Suppressor macrophage (primary cell): ENCODE results near the gene RIMS4.

Experiments used
- DNase-seq, 4 experiments: peaks; one replicate each; pipeline ENCODE4 v3.0.0-alpha.2; 2020 to 2022
- total RNA-seq, 17 experiments: gene quantifications; one replicate each; lab custom pipeline; 2026; ENCODE audit warnings: mixed read lengths in 6 of 17, inconsistent platforms in 3 of 17; lab: John Stamatoyannopoulos, UW

RIMS4 gene
- 0 to 2.2 (median 0) reads per million in 17 experiments for total RNA-seq

GRCh38 chr20:44810391-44811149 lies at the start of gene RIMS4:
TSS of gene RIMS4 (minus strand) at chr20:44810546. CDS start at chr20:44810271, 275 bp downstream.
- peak in 2 of 4 experiments; percentile 12 to 38 for DNase-seq

- no peak for DNase-seq
Observed at GRCh38 chr20:44858606-44859360, 48.4 kb upstream of the RIMS4 start.

- peak in 3 of 4 experiments; percentile 10 to 30 (median 22) for DNase-seq
Observed at GRCh38 chr20:44856856-44857448, 46.6 kb upstream of the RIMS4 start.

GRCh38 chr20:44856442-44856841 lies 46.1 kb upstream of the RIMS4 start:
- DNase-seq, result no peak

- no peak for DNase-seq
Observed at GRCh38 chr20:44851545-44851944, 41.2 kb upstream of the RIMS4 start.

- no peak for DNase-seq
Observed at GRCh38 chr20:44850837-44851236, 40.5 kb upstream of the RIMS4 start.

GRCh38 chr20:44850272-44850671 lies 39.9 kb upstream of the RIMS4 start:
- no peak for DNase-seq

- DNase-seq, result no peak
Observed at GRCh38 chr20:44849703-44850102, 39.4 kb upstream of the RIMS4 start.

- DNase-seq, result no peak
Observed at GRCh38 chr20:44848254-44849015, 38.1 kb upstream of the RIMS4 start.

- no peak for DNase-seq
Observed at GRCh38 chr20:44843876-44844275, 33.5 kb upstream of the RIMS4 start.

- no peak for DNase-seq
Observed at GRCh38 chr20:44841955-44842354, 31.6 kb upstream of the RIMS4 start.

GRCh38 chr20:44840826-44841225 lies 30.5 kb upstream of the RIMS4 start:
- no peak for DNase-seq

GRCh38 chr20:44839481-44839880 lies 29.1 kb upstream of the RIMS4 start:
- no peak for DNase-seq

- DNase-seq, result no peak
Observed at GRCh38 chr20:44838521-44838920, 28.2 kb upstream of the RIMS4 start.

GRCh38 chr20:44837946-44838345 lies 27.6 kb upstream of the RIMS4 start:
- no peak for DNase-seq

- no peak for DNase-seq
Observed at GRCh38 chr20:44836601-44837120, 26.3 kb upstream of the RIMS4 start.

- no peak for DNase-seq
Observed at GRCh38 chr20:44835661-44836221, 25.4 kb upstream of the RIMS4 start.

- no peak for DNase-seq
Observed at GRCh38 chr20:44835116-44835515, 24.8 kb upstream of the RIMS4 start.

- DNase-seq, result no peak
Observed at GRCh38 chr20:44834693-44835092, 24.3 kb upstream of the RIMS4 start.

GRCh38 chr20:44833437-44833836 lies 23.1 kb upstream of the RIMS4 start:
- DNase-seq, result no peak

- no peak for DNase-seq
Observed at GRCh38 chr20:44832724-44833123, 22.4 kb upstream of the RIMS4 start.

GRCh38 chr20:44830995-44831394 lies 20.6 kb upstream of the RIMS4 start:
- DNase-seq, result no peak
